ENCODE results near the gene TMEM79.

Gene TMEM79

DNA sequence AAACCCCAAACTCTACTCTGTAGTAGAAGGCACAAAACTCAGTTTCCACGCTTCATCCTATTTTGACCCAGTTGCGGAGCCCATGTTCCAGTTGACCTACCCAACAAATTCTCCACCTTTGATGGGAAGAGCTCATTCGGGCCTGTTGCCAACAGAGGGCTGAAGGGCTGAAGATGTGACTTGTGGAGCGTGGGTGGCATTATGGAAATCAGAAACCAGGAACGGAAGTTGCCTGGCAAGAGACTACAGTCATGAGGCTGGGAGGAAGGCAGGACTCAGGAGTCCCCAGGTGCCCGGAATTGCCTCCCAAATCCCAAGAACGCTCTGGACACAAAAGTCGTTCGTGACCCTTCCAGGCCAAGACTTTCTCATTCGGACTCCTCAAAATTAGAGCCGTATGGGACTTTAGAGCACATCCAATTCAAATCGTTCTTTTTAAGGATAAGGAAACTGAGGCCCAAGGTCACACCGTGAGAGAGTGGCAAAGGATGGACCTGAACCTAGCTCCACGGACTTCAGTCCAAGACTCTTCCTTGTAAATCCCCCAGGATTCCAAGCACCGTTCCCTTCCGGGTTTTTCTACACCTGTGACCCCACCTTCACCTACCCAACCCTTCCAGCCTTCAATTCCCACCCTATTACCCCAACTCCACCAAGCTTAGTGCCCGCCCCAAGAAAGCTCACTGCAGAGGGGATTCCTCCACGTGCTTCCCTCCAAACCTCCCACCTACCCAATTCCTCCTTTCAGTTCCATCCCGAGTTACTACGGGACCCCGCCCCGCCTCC is 2.2 kb upstream of the TMEM79 start:
- TF ChIP-seq GATA3 (IDR thresholded peaks at IDR 0.05; ENCODE audit: low read depth, low read length) (no peak), GATA2 (IDR thresholded peaks at IDR 0.05; ENCODE audit: low read depth, low read length) (no peak)

DNA sequence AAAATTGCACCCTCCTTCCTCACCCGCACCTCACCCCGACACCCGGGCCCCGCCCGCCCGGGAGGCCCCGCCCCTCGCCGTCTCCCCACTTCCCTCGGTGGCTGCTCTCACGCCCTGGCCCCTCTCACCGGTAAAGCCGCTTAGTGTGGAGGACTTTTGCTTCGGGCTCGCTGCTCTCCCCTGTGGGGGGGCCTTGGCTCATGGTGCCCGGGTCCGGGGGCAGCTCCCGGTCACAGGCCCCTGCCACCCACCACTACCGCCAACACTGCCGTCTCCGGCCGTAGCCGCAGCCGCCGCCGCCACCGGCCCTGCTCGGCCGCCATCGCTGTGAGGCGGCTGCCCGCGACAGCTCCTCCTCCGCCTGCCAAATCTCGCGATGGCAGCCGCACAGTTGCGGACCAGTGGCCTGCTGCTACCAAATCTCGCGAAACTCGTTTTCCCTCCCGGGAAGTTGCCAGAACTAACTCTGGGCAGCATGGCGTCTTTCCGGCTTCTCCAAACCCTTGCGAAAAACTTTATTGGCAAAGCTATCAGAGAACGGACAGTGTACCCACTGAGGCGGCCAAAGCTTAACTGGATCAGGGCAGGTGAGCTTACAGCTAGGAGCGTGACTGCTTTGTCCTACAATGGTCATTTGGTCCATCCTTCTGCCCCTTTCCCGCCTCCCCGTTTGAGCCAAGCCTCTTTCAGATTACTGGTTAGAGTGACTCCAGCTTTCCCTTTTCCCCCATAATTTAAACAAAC is 1.5 kb upstream of the TMEM79 start, which contains the start of gene SMG5:
Gene SMG5, minus strand, starts transcription at position 347 of the 744 bp plus-strand sequence. Its CDS starts 145 bp downstream, at position 202.
- TF ChIP-seq GATA3 (IDR thresholded peaks at IDR 0.05; ENCODE audit: low read depth, low read length): no peak
- no peak for TF ChIP-seq GATA2 (IDR thresholded peaks at IDR 0.05; ENCODE audit: low read depth, low read length)

DNA sequence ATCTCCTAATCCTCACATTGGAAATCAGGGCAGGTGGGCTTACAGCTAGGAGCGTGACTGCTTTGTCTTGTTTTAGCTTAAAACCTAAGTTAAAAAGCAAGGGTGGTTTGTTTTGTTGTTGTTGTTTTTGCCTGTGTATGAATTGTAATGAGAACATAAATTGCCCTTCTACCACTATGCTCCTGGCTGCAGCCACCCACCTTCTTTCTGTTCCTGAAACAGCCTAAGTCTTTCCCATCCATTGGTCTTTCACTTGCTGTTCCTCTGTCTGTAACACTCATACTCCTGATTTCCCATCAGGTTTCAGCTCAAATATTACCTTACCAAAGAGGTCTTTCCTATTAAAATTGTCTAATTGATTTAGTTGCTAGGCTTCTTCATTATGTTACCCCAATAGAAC is 604 bp upstream of the TMEM79 start:
- TF ChIP-seq GATA2 (IDR thresholded peaks at IDR 0.05; ENCODE audit: low read depth, low read length) (no peak), GATA3 (IDR thresholded peaks at IDR 0.05; ENCODE audit: low read depth, low read length) (no peak)

DNA sequence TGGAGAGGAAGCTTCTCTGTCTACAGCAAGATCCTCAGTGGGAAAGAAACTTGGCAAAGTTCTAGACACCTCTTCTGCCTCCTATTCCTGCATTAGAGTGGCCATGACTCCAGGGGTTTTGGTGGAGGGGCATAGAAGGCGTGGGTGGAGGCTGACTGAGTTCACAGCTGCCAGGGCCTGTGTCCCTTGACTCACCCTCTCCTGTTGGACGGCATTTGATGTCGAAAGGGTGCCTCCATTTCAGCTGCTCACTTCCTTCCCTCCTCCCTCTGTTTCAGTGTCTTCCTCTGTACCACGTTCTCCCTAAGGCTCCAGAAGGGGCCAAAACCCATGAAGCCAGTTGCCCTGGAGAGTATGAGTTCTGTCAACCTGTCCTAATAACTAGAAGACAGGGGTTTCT is 632 bp downstream of the TMEM79 start:
- no peak for TF ChIP-seq GATA2 (IDR thresholded peaks at IDR 0.05; ENCODE audit: low read depth, low read length)
- TF ChIP-seq GATA3 (IDR thresholded peaks at IDR 0.05; ENCODE audit: low read depth, low read length): no peak

DNA sequence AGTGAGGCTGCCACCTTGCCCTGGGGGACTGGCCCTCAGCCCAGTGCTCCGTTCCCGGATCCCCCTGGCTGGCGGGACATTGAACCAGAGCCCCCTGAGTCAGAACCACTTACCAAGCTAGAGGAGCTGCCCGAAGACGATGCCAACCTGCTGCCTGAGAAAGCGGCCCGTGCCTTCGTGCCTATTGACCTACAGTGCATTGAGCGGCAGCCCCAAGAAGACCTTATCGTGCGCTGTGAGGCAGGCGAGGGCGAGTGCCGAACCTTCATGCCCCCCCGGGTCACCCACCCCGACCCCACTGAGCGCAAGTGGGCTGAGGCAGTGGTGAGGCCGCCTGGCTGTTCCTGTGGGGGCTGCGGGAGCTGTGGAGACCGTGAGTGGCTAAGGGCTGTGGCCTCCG is 1.3 kb downstream of the TMEM79 start:
- TF ChIP-seq GATA2 (IDR thresholded peaks at IDR 0.05; ENCODE audit: low read depth, low read length) (no peak), GATA3 (IDR thresholded peaks at IDR 0.05; ENCODE audit: low read depth, low read length) (no peak)

DNA sequence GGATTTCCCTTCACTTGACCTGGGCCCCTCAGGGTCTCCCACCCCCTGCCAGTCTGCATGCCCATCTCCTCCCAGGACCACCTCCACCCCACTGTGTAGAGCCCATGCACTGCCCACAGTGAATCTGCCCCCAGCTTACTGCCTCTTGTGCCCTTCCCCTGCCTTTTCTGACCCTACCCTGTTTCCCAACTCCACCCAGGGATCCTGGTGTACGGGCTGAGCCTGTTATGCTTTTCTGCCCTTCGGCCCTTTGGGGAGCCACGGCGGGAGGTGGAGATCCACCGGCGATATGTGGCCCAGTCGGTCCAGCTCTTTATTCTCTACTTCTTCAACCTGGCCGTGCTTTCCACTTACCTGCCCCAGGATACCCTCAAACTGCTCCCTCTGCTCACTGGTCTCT is 1.9 kb downstream of the TMEM79 start:
- TF ChIP-seq GATA3 (IDR thresholded peaks at IDR 0.05; ENCODE audit: low read depth, low read length): no peak
- TF ChIP-seq GATA2 (IDR thresholded peaks at IDR 0.05; ENCODE audit: low read depth, low read length): no peak

DNA sequence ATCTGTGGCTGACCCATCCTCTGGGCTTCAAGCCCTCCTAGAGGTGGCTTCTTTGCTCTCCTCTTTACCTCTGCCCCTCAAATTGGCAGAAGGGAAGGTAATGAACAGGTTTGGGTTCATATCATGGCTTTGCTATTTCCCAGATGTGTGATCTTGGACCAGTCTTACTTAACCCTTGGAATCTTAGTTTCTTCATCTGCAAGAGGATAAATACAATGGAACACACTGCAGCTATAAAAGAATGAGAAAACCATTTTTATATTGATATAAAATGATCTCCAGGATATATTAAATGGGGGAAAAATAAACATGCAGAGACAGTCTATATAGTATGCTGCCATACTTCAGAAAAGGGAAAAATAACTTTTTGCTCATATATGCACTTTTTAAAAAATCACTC is 5.7 kb downstream of the TMEM79 start:
- TF ChIP-seq GATA3 (IDR thresholded peaks at IDR 0.05; ENCODE audit: low read depth, low read length): no peak
- TF ChIP-seq GATA2 (IDR thresholded peaks at IDR 0.05; ENCODE audit: low read depth, low read length): no peak

DNA sequence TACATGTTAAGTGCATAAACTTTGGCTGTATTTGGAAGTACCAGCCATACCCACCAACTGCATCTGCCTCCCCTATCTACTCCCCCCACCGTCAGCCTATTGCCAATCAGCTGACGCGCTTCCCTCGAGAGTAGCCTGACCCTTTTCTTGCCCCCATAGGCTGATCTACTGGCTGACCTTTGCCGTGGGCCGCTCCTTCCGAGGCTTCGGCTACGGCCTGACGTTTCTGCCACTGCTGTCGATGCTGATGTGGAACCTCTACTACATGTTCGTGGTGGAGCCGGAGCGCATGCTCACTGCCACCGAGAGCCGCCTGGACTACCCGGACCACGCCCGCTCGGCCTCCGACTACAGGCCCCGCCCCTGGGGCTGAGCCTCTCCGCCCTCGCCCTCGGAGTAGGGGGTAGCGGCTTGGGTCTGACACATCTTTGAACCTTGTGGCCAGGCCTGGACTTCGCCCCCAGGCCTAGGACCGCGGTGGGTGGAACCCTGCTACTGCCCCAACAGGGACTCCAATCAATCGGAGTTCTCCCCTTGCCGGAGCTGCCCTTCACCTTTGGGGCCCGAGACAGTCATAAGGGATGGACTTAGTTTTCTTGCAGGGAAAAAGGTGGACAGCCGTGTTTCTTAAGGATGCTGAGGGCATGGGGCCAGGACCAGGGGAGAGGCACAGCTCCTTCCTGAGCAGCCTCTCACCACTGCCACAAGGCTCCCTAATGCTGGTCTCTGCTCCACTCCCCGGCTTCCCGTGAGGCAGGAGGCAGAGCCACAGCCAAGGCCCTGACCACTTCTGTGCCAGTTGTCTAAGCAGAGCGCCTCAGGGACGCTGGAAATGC is 7.3 kb downstream of the TMEM79 start:
- TF ChIP-seq GATA2 (IDR thresholded peaks at IDR 0.05; ENCODE audit: low read depth, low read length): no peak
- TF ChIP-seq GATA3 (IDR thresholded peaks at IDR 0.05; ENCODE audit: low read depth, low read length): no peak

DNA sequence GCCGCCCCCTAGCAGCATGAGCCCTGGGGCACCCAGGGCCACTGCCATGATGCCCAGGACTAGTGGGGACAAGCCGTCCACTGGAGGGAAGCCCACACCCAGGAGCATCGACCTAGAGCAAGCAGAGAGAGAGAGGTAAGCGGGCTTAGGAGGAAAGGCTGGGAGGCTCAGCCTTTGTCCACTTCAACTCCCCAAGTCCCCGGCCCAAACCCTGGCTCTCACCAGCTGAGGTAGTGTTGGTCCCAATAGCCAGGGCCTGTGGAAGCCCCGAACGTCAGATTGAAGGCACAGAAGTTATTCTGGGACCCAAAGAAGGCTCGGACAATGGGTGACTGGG is 8.9 kb downstream of the TMEM79 start:
- no peak for TF ChIP-seq GATA2 (IDR thresholded peaks at IDR 0.05; ENCODE audit: low read depth, low read length)
- TF ChIP-seq GATA3 (IDR thresholded peaks at IDR 0.05; ENCODE audit: low read depth, low read length): no peak

DNA sequence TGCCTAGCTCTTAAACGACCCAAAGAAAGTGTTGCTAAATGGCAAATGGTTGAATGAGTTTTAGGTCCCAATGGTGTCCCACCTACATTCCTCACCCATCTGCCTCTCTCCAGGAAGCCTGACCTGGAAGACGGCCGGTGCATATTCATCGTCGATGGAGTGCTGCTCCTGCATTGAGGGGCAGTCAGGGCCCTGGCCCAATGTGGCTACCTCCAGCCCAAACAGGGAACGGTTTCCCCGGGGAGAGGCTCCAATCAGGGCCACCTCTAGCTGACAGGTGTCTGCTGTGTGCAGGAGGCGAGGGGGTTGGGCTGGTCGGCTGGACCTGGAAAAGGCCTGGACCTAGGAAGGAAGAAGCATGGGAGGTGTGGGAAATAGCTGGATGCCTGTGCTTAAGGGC is 9.8 kb downstream of the TMEM79 start:
- TF ChIP-seq GATA3 (IDR thresholded peaks at IDR 0.05; ENCODE audit: low read depth, low read length) (no peak), GATA2 (IDR thresholded peaks at IDR 0.05; ENCODE audit: low read depth, low read length) (no peak)

DNA sequence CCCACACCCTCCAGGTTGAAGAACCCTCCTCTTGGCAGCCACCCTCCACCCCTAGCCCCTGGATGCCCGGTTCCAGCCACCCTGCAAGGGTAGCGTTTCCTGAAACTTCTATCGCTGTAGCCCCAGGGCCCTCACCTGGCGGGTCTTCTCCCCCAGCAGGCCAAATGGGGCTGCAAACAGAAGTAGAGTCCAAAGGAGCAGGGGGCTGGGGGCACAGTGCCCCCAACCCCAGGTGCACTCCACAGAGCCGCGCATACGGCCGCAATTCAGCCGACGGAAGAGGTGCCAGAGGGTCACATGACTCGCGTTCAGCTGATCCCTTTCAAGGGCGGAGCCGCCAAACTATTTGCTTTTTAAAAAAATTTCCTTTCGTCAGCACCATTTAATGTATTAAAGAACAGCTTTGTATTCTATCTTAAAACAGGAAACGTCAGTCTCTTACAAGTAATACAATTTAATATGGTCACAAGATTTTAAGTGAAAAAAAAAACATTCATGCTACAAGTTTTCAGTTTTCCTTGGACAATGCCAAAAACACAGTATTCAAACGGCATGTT is 11.3 kb downstream of the TMEM79 start, which contains the start of gene GLMP:
Gene GLMP, minus strand, starts transcription at position 289 of the 557 bp plus-strand sequence. Its CDS starts 34 bp downstream, at position 255.
- TF ChIP-seq GATA3 (IDR thresholded peaks at IDR 0.05; ENCODE audit: low read depth, low read length) (no peak), GATA2 (IDR thresholded peaks at IDR 0.05; ENCODE audit: low read depth, low read length) (no peak)

DNA sequence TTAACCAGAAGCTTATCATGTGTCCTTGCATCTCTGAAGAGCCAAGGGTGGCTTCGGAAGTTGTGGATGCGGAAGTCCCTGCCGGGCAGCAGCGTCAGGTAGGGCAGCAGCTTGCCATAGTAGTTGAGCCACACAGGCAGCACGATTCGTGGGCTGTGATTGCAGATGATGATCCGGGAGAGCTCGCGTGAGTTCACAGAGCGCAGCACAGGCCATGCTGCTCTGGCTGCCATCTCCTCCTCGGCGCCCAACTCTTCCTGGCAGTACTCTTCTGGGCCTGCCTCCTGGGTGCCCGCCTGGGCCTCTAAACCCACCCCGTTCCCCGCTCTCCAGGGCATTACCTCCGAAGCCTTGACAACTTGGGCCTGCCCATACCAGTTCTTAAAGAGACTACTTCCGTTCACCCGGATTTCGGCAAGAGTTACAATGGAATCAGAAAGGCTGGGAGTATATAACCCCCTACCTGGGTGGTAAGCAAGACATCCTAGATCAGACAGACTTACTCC is 14.8 kb downstream of the TMEM79 start, which contains the start of gene VHLL:
Gene VHLL, minus strand, starts transcription at position 456 of the 506 bp plus-strand sequence. Its CDS starts 118 bp downstream, at position 338.
- TF ChIP-seq GATA2 (IDR thresholded peaks at IDR 0.05; ENCODE audit: low read depth, low read length): no peak
- TF ChIP-seq GATA3 (IDR thresholded peaks at IDR 0.05; ENCODE audit: low read depth, low read length): no peak

DNA sequence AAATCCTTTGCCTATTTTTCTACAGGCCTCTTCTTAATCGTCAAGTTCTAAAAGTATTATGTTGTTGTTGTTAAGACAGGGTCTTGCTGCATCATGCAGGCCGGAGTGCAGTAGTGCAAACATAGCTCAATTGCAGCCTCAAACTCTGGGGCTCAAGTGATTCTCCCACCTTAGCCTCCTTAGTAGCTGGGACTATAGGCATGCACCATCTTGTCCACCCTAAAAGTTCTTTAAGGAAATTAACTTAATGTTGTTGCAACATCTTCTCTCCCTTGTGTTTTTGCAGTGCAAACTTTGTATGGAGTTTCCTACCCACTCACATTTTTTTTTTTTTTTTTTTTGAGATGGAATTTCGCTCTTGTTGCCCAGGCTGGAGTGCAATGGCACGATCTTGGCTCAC is 19.1 kb downstream of the TMEM79 start:
- no peak for TF ChIP-seq GATA3 (IDR thresholded peaks at IDR 0.05; ENCODE audit: low read depth, low read length)
- TF ChIP-seq GATA2 (IDR thresholded peaks at IDR 0.05; ENCODE audit: low read depth, low read length): no peak

Data from SH-SY5Y (cell line).